SK-N-SH (cell line): Measurements from ENCODE around the gene ELANE.

Source experiments
- EP300 ChIP-seq, 2 experiments: IDR thresholded peaks; 2 replicates each; pipeline versions ENCODE4 v1.4.0 to v1.6.1; 2012; ENCODE audit warnings: borderline replicate concordance in 1 of 2, low read depth in 1 of 2, low read length in 1 of 2
- GABPA ChIP-seq: IDR thresholded peaks from 2 replicates; pipeline ENCODE4 v1.4.0; 2012; ENCODE audit warnings: low read depth, mild to moderate bottlenecking
- RFX5 ChIP-seq: IDR thresholded peaks from 2 replicates; pipeline ENCODE4 v1.6.1; 2012; ENCODE audit warnings: mild to moderate bottlenecking, improper control_type of control experiment, low read length
- SMC3 ChIP-seq: IDR thresholded peaks from 2 replicates; pipeline ENCODE4 v1.6.1; 2012; ENCODE audit warnings: low read depth, low read length, improper control_type of control experiment
- TAF1 ChIP-seq: IDR thresholded peaks from 2 replicates; pipeline ENCODE4 v1.6.1; 2012; ENCODE audit warnings: low read depth, mild to moderate bottlenecking, low read length, moderate library complexity, borderline replicate concordance
- TCF12 ChIP-seq: IDR thresholded peaks from 2 replicates; pipeline ENCODE4 v1.4.0; 2012
- YY1 ChIP-seq: IDR thresholded peaks from 2 replicates; pipeline ENCODE4 v1.4.0; 2012; ENCODE audit warnings: low read depth, mild to moderate bottlenecking
- TF ChIP-seq, protein P1 (sequence below): fragments of 200-600 bp; sonication (generic); IDR thresholded peaks from 2 replicates; pipeline ENCODE4 v1.6.1; 2017; ENCODE audit warnings: antibody characterized with exemption, mild to moderate bottlenecking, moderate library complexity
- TF ChIP-seq, protein P2 (sequence below): IDR thresholded peaks from 2 replicates; pipeline ENCODE4 v1.6.1; 2012; ENCODE audit warnings: mild to moderate bottlenecking, low read depth, low read length, moderate library complexity

DNA sequence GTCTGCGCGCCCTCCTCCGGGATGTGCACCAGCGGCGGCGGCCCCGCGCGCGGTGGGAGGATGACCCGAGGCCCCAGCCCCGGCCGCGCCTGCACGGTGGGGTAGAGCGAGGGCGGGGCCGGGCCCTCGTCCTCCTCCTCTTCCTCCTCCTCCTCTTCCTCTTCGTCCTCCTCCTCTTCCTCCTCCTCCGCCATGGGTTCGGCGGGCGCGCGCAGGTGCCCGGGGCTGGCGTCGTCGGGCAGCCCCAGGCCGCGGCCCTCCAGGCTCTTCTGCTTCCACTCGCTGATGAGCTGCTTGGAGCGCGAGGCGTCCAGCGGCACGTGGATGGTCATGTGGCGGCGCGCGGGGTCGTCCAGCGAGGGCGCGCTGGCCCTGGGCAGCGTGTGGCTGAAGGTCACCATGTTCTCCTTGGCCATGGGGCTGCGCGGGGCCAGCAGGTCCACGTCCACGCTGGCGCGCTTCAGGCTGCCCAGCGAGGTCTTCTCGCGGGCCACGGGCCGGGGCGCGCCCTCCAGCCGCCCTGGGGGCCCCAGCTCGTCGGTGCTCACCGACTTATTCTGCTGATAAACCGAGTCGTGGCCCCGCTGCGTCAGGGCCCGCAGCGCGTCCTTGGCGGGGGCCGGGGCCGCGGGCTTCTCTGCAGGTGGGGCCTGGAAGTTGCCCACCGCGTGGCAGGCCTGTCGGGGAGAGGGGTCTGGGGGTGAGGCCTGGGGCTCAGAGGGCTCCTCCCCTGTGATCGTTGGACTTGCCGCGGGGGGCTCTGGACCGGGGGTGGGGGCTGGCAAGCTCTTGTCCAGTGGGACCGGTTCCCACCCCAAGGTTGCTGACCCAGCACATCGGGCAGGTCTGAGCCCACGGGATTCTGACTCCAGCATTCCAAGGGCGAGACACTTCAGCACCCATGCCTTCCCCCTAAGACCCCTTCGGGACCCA, 38.6 kb upstream of the ELANE start:
- TF ChIP-seq YY1 = no peak
- TF ChIP-seq, protein P1, sequence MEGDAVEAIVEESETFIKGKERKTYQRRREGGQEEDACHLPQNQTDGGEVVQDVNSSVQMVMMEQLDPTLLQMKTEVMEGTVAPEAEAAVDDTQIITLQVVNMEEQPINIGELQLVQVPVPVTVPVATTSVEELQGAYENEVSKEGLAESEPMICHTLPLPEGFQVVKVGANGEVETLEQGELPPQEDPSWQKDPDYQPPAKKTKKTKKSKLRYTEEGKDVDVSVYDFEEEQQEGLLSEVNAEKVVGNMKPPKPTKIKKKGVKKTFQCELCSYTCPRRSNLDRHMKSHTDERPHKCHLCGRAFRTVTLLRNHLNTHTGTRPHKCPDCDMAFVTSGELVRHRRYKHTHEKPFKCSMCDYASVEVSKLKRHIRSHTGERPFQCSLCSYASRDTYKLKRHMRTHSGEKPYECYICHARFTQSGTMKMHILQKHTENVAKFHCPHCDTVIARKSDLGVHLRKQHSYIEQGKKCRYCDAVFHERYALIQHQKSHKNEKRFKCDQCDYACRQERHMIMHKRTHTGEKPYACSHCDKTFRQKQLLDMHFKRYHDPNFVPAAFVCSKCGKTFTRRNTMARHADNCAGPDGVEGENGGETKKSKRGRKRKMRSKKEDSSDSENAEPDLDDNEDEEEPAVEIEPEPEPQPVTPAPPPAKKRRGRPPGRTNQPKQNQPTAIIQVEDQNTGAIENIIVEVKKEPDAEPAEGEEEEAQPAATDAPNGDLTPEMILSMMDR = no peak
- no peak for TF ChIP-seq TCF12
- no peak for TF ChIP-seq RFX5
- TF ChIP-seq GABPA = no peak
- no peak for TF ChIP-seq SMC3
- TF ChIP-seq TAF1 = no peak
- TF ChIP-seq EP300 (IDR thresholded peaks at IDR 0.05; ENCODE audit: borderline replicate concordance in 1 of 2, low read depth in 1 of 2, low read length in 1 of 2) = no peak
- TF ChIP-seq, protein P2, sequence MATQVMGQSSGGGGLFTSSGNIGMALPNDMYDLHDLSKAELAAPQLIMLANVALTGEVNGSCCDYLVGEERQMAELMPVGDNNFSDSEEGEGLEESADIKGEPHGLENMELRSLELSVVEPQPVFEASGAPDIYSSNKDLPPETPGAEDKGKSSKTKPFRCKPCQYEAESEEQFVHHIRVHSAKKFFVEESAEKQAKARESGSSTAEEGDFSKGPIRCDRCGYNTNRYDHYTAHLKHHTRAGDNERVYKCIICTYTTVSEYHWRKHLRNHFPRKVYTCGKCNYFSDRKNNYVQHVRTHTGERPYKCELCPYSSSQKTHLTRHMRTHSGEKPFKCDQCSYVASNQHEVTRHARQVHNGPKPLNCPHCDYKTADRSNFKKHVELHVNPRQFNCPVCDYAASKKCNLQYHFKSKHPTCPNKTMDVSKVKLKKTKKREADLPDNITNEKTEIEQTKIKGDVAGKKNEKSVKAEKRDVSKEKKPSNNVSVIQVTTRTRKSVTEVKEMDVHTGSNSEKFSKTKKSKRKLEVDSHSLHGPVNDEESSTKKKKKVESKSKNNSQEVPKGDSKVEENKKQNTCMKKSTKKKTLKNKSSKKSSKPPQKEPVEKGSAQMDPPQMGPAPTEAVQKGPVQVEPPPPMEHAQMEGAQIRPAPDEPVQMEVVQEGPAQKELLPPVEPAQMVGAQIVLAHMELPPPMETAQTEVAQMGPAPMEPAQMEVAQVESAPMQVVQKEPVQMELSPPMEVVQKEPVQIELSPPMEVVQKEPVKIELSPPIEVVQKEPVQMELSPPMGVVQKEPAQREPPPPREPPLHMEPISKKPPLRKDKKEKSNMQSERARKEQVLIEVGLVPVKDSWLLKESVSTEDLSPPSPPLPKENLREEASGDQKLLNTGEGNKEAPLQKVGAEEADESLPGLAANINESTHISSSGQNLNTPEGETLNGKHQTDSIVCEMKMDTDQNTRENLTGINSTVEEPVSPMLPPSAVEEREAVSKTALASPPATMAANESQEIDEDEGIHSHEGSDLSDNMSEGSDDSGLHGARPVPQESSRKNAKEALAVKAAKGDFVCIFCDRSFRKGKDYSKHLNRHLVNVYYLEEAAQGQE = no peak
